Measurements from ENCODE around the gene KIF1A.

KIF1A gene

DNA sequence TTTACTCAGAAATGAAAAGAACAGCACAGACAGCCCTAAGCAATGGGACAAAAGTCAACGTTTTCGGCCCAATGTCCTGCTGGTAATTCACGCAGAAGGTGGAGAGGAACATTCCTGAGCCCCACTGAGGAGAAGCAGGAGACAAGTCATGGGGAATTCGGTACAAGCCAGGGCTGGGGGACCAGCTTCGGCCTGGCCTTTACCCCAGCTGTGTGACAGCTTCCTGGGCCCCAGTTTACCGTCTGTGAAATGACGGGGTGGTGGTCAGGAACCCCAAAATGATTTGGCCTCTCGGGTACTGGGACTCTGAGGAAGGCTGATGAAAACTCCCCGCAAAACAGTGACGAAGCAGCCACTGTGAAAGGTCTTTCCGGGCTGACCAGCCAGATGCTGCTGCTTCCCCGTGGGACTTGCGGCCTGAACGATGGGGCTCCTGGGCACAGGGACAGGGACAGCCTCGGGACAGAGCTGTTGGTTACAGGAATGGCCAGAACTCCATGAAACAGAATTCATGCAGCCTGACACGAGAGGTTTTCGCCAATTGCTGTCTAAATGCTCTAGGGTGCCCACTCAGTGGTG, 21.6 kb downstream of the KIF1A start:
- DNase-seq, result no peak

- no peak for DNase-seq
These were observed 22.1 kb downstream of the KIF1A start for GRCh38 chr2:240797914-240798313.

DNA sequence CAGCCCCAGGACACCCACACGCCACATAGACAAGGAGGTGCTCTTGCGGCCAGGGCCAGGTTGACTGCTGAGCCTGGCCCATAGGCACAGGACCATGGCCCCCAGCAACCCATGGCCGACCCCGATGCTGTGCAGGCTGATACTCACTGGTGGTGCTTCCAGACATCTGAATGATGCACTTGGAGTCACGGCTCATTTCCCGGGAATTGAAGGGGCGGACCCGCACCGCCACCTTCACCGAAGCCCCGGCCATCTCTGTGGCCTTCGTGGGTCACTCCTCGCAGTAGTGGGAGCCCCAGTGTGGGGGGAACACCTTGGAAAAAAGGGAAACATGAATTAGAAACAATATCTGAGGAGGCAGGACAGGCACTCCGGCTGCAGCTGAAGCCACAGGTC, 22.5 kb downstream of the KIF1A start:
- no peak for DNase-seq

- peak in 1 of 3 experiments; percentile 38 for DNase-seq
These were observed 23.2 kb downstream of the KIF1A start for GRCh38 chr2:240796543-240797499.

- no peak for DNase-seq
These were observed 24.0 kb downstream of the KIF1A start for GRCh38 chr2:240795916-240796510.

DNA sequence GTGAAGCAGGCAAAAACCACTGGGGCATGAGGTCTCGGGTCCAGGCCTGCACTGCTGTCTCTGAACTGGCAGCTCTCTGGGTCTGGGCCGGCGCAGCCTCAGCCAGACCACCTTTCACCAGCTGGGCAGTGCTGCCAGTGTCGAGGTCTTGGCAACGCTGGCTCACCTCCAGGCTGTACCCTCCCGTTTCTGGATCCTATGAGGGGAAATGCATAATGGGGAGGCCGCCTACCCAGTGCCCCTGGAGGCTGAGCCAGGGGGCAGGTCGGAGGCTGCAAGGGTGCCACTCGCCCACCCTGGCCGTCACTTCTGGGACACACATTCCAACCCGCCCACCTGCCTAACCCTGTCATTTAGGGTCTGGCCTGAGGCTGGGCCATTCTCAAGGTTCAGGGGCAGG, 24.6 kb downstream of the KIF1A start:
- no peak for DNase-seq

DNA sequence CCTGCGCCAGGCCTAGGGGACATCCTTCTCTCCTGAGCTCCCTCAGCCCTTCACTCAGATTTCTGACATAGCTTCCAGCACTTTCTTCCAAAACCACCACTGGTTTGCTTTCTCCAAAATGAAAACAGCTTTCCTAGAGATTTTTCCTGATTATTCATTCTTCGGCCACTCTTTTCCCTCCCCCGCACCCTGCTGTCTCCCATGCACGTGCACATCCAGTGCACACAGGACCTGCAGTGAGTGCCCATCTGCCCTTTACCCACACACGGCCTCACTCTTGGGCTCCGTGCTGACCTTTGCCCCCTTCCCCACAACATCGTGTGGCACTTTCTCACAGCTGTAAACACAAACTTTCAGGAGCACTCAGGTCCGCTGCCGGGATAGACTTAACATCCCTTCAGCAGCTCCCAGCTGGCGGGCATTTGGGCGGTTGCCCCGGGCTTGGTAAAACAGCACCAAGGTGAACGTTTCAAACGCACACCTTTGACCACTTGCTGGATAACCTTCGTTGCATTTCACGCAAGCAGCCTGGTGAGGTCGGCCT, 25.8 kb downstream of the KIF1A start:
- DNase-seq, result no peak

GRCh38 chr2:240793313-240794177, 26.5 kb downstream of the KIF1A start:
- DNase-seq, result no peak

DNA sequence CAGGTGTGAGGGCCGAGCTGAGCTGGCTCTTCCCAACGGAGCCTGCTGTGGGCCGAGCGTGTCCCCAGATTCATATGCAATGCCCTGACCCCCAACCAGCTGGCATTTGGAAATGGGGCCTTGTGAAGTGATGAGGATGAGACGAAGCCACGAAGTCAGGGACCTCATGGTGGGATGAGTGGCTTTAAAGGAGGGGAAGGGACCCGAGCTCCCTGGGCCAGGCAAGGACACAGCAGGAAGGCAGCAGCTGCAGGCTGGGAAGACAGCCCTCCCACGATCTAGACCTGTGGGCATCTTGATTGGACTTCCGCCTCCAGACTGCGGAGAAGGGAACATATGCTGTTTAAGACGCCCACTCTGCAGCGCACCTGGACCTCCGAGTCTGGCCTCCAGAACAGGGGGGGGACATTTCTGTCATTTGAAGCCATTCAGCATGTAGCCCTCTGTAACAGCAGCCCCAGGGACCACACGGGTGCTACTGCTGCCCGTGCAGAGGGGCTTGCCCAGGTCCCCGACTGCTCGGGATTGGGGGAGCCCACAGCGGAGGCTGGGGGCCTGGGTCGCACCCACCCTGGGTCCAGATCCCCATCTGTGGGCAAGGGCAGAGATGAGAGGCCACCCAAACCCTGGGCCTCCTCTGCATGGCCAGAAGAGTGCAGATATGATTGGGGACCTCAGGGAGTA, 27.2 kb downstream of the KIF1A start:
- DNase-seq, result peak in 1 of 3 experiments; percentile 50

GRCh38 chr2:240791821-240792628, 28.0 kb downstream of the KIF1A start:
- no peak for DNase-seq

GRCh38 chr2:240791221-240791800, 28.7 kb downstream of the KIF1A start:
- DNase-seq, result no peak

- DNase-seq, result no peak
These were observed 29.4 kb downstream of the KIF1A start for GRCh38 chr2:240790370-240791220.

DNA sequence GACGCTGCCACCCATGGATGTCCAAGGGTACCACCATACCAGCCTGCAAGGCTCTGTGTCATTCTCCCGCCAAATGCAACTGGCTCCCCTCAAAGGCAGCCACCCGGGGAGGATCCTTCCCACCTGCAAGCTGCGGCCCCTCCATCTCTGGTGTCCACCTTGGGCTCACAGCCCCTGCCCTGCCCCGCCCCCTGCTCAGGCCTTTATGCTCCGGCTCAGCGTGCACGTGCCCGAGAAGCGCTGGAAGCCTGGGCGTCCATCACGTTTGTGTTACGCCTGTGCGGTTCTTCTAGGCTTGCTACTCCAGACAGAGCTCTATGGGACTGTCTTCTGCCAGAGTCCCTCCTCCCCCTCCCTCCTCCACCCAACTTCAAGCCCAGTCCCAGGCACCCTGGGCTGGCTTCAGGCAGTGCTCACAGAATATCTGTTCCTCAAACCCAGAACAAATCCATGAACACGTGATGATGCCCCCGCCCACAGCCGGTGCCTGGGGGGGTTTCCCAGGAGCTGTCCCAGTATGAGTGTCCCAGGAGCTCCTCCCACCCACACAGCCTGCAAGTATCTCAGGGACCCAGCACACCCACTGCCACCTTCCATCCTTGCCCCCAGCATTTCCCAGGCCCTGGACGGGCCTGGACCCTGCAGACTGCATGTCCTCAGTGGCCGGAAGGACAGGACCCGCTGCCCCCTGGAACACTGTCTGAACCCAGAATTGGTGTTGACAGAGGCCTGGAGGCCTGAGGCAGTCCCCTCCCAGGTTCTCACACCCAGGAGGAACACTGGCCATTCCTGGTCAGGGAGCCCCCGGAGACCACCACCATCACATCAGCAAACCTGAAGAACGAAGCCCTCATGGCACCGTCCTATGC, 30.3 kb downstream of the KIF1A start:
- DNase-seq, result no peak

GRCh38 chr2:240789051-240789453, 31.0 kb downstream of the KIF1A start:
- DNase-seq, result no peak

- no peak for DNase-seq
These were observed 31.5 kb downstream of the KIF1A start for GRCh38 chr2:240788482-240788881.

DNA sequence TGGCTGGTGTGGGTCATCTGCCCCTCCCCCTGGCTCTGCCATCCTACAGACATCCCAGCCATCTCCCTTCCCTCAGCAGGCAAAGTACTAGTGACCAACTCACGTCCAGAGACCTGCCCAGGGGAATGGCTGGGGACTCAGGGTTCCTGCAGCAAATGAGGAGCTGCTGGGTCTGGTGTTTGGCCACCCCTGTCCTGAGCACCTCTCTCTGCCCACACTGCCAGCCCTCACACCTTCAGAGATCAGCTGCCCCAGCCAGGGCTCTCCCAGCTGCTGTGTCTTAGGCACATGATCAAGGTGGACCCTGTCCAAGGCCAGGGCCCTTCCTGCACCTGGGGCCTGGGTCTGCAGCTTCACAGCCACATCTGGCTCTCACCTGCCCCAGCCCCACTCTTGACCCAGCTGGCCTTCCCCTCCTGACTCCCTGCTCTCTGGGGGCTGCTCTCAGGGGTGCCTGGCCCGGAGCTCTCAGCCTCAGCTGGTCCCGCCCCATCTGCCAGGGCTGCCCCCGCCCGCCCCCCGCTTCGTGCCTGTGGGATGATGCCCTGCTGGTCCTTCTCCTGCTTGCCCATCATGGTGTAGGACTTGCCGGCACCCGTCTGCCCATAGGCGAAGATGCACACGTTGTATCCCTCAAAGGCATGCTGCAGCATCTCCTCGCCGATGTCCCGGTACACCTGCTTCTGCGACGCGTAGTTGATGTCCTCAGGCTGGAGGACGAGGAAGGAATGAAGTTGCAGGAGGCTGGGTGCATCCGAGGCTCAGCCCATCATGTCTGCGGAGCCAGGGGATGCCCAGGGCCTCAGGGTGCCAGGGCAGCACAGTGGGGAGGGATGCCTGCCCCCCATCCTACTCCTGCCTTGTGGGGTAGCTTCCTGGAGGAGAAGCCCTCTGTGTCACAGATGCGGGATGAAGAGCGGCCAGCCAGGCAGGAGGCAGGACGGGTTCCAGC, 32.2 kb downstream of the KIF1A start:
- no peak for DNase-seq

DNA sequence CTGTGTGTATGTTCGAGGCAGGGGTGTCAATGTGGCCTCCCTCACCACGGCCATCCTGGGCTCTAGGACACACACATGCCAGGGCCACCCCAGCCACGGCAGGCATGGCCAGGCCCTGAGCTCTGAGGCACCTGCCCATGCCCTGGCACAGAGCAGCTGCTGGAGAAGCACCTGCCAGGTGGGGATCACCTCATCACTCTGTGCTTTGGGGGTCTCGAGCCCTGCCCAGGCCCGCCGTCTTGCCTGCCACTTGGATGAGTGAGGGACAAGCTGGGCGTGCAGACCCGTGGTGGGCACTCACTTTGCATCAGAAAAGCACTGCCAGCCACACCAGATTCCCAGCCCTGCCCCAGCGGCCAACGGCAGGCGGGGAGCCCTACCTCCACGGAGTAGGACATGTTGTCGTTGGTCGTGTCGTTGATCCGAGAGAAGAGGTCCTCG, 33.1 kb downstream of the KIF1A start:
- no peak for DNase-seq
